ENCODE data around the gene C10orf90.

DNA sequence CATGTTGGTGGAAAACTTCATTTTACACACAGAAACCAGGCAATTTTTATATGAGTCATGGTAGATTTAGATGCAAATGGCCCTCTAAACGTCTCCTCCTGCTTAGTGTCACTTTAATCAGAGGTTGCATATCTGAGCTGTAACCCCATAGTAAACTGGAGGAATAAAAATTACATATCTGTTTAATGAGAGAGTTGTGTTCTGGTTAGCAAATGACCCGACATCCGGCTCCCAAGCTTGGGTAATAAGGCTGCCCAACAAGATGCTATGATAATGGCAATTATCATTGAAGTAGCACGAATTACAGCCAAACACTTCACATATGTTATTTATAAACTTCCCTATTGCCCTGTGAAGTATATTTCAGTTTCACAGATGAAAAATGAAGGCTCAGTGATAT, 271.6 kb downstream of the C10orf90 start:
- TF ChIP-seq EZH2phosphoT487 (IDR thresholded peaks at IDR 0.05) (no peak), EZH2 (IDR thresholded peaks at IDR 0.05) (no peak)
- TF ChIP-seq, protein P1, sequence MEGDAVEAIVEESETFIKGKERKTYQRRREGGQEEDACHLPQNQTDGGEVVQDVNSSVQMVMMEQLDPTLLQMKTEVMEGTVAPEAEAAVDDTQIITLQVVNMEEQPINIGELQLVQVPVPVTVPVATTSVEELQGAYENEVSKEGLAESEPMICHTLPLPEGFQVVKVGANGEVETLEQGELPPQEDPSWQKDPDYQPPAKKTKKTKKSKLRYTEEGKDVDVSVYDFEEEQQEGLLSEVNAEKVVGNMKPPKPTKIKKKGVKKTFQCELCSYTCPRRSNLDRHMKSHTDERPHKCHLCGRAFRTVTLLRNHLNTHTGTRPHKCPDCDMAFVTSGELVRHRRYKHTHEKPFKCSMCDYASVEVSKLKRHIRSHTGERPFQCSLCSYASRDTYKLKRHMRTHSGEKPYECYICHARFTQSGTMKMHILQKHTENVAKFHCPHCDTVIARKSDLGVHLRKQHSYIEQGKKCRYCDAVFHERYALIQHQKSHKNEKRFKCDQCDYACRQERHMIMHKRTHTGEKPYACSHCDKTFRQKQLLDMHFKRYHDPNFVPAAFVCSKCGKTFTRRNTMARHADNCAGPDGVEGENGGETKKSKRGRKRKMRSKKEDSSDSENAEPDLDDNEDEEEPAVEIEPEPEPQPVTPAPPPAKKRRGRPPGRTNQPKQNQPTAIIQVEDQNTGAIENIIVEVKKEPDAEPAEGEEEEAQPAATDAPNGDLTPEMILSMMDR (IDR thresholded peaks at IDR 0.05) = no peak

All from neural progenitor cell (in vitro differentiated cells).